GM21447 (cell line): Measurements from ENCODE around the gene LYPD8.

ENCODE experiments used
- ATAC-seq: cut with Tn5 transposase; IDR thresholded peaks from one replicate; pipeline ENCODE4 v1.9.1; 2021; ENCODE audit not compliant: unreplicated experiment

Gene LYPD8

GRCh38 chr1:248703674-248704073 is 51.9 kb downstream of the LYPD8 start:
- ATAC-seq = no peak

- ATAC-seq = no peak
Measured at GRCh38 chr1:248702714-248703113, 52.8 kb downstream of the LYPD8 start, which contains the start of gene OR14I1. TSS of gene OR14I1 (minus strand) at chr1:248702766.

GRCh38 chr1:248699099-248699498 is 56.5 kb downstream of the LYPD8 start:
- no peak for ATAC-seq

- ATAC-seq = no peak
Measured at GRCh38 chr1:248697907-248698306, 57.7 kb downstream of the LYPD8 start.

GRCh38 chr1:248696774-248697173 is 58.8 kb downstream of the LYPD8 start:
- no peak for ATAC-seq

GRCh38 chr1:248696261-248696660 is 59.3 kb downstream of the LYPD8 start:
- no peak for ATAC-seq

GRCh38 chr1:248695451-248696132 is 60.0 kb downstream of the LYPD8 start:
- no peak for ATAC-seq

- ATAC-seq = no peak
Measured at GRCh38 chr1:248691567-248692155, 63.9 kb downstream of the LYPD8 start.
